HG03565 (cell line): ENCODE results near the gene SLCO2A1.

Source experiments
- ATAC-seq: cut with Tn5 transposase; IDR thresholded peaks from one replicate; pipeline ENCODE4 v1.9.1; 2021; ENCODE audit warnings: mild to moderate bottlenecking, moderate library complexity; ENCODE audit not compliant: unreplicated experiment

Gene SLCO2A1

GRCh38 chr3:133915685-133916658, 113.8 kb downstream of the SLCO2A1 start:
- no peak for ATAC-seq

- no peak for ATAC-seq
Observed at GRCh38 chr3:133914839-133915600, 114.7 kb downstream of the SLCO2A1 start.

- no peak for ATAC-seq
Observed at GRCh38 chr3:133910422-133910821, 119.3 kb downstream of the SLCO2A1 start.

GRCh38 chr3:133905376-133905775, 124.3 kb downstream of the SLCO2A1 start:
- no peak for ATAC-seq

- ATAC-seq: no peak
Observed at GRCh38 chr3:133901847-133902246, 127.9 kb downstream of the SLCO2A1 start.

- no peak for ATAC-seq
Observed at GRCh38 chr3:133901083-133901482, 128.6 kb downstream of the SLCO2A1 start.

GRCh38 chr3:133899311-133899710, 130.4 kb downstream of the SLCO2A1 start:
- no peak for ATAC-seq

GRCh38 chr3:133897547-133897946, 132.2 kb downstream of the SLCO2A1 start:
- ATAC-seq: no peak

GRCh38 chr3:133896002-133896761, 133.5 kb downstream of the SLCO2A1 start:
- ATAC-seq: no peak

GRCh38 chr3:133895208-133896001, 134.3 kb downstream of the SLCO2A1 start, which contains the start of gene RAB6B:
Gene RAB6B (minus strand): TSS chr3:133895882. CDS start chr3:133895466, 416 bp downstream.
- ATAC-seq: no peak

GRCh38 chr3:133894353-133895207, 135.1 kb downstream of the SLCO2A1 start:
- ATAC-seq: no peak

GRCh38 chr3:133893683-133894352, 135.9 kb downstream of the SLCO2A1 start:
- no peak for ATAC-seq

- ATAC-seq: no peak
Observed at GRCh38 chr3:133892541-133893231, 137.0 kb downstream of the SLCO2A1 start.

- ATAC-seq: no peak
Observed at GRCh38 chr3:133891662-133892378, 137.9 kb downstream of the SLCO2A1 start.

- ATAC-seq: no peak
Observed at GRCh38 chr3:133890972-133891644, 138.6 kb downstream of the SLCO2A1 start.

- no peak for ATAC-seq
Observed at GRCh38 chr3:133890037-133890436, 139.7 kb downstream of the SLCO2A1 start.
